T-helper 1 cell treated with Interleukin-12 subunit alpha and Interleukin-12 subunit beta and Interleukin-4 antibody, amounts not matched to agents 30 ng/mL and 1 ng/mL, for 36 hours (primary cell): ENCODE data around the gene MXI1. TPM values are rescaled to one million over a fixed set of nuclear protein-coding genes. Genes with fewer than 3 reads are reported as not detected.
"Not testable (repeated sequence)": the region's sequence is repeated elsewhere in the genome, so short reads cannot be mapped to it uniquely, and the experiment has no call there.

Experiments
- intact Hi-C: fragments of 100-400 bp; cut with micrococcal nuclease; formaldehyde crosslinking; loops from one replicate; pipeline ENCODE4 v1.15.1; 2024
- total RNA-seq: library from RNA; stranded (reverse); gene quantifications from 2 replicates; pipeline ENCODE4 v1.2.3, GENCODE V29; 2022

The MXI1 gene
- total RNA-seq, 1 donor from 2014 or later: 16.7 TPM

- intact Hi-C loops: loop anchor here (2.0 to 10.0 kb wide), 3 partner anchors 40 to 1956 kb away; partner anchors contain the start of genes GPAM and PDCD4
Measured at GRCh38 chr10:110229155-110229554, 21.8 kb downstream of the MXI1 start.

DNA sequence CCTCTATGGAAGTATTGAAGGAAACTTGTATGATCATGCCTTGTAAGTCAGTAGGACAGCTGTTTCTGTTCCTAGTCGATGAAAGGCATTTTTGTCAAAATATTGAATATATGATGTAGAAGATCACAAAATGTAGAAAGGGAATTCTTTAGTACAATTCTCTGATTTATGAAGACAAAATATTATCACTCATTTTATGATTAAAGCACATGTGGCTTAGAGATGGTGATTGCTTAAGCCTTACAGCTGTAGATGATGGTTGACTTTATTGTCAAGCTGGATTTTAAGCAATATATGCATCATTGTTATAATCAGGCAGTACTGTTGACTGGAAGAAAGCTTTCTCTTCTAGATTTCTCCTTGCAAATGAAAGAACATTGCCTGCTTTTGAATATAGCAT lies 26.4 kb downstream of the MXI1 start:
- intact Hi-C loops: loop anchor here (1.0 kb wide), 1 partner anchor 7 kb away; no protein-coding TSS in a partner anchor

DNA sequence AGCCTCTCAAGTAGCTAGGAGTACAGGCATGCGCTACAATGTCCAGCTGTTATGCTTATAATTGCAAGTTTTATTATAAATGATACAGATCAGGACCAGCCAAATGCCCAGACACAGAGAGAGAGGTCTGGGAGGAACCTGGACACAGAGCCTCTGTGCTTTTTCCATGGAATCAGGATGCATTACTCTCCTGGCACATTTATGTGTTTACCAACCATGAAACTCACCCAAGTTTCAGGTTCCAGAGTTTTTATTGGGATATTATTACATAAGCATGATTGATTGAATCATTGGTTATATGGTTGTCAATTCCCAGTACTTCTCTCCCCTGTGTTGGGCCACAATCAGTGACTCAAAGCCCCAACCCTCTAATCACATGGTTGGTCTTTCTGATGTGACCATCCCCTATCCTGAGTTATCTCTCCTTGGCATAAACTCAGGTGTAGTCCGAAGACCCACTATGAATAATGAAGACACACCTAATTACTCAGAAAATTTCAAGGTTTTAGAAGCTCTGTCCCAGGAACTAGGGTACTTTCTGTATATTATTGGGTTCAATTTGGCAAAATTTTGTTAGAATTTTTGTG lies 30.6 kb downstream of the MXI1 start:
- intact Hi-C loops: no loop called here

DNA sequence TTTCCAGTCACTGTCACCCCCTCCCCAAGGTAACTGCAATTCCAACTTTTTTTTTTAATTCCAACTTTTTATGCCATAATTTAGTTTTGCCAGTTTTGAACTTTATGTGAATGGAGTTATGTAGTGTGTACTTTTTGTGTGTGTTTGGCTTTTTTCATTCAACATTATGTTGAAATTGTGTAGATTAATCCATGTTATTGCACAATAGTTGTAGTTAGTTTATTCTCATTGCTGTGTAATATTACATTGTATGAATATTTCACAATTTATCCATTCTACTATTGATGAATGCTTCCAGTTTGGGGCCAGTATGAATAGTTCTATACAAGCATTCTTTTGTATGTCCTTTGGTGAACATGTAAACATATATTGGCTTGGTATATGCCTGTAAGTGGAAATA lies 32.5 kb downstream of the MXI1 start:
- intact Hi-C loops: no loop called here

DNA sequence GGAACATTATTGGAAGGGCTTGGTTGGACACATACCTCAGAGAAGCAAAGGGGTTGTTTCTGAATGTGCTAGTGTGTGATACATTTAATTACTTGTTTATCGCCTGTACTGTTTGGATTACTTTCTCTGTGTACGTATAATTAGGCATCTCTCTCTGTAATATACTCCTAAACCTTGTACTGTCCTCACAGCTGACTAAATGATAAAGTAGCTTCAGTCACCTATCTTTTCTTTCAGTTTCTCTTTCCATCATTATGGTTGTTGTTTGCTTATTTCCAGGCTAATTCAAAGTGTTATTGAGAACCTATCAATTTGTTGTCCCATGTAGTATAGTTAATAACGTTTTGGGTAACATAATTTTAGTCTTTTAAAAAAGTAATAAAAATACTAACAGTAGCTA lies 34.0 kb downstream of the MXI1 start:
- intact Hi-C loops: loop anchor here (1.0 kb wide), 2 partner anchors 8 to 11 kb away; no protein-coding TSS in a partner anchor

GRCh38 chr10:110241841-110242240 lies 34.4 kb downstream of the MXI1 start:
- intact Hi-C loops: loop anchor here (1.0 kb wide), 2 partner anchors 9 to 10 kb away; no protein-coding TSS in a partner anchor

DNA sequence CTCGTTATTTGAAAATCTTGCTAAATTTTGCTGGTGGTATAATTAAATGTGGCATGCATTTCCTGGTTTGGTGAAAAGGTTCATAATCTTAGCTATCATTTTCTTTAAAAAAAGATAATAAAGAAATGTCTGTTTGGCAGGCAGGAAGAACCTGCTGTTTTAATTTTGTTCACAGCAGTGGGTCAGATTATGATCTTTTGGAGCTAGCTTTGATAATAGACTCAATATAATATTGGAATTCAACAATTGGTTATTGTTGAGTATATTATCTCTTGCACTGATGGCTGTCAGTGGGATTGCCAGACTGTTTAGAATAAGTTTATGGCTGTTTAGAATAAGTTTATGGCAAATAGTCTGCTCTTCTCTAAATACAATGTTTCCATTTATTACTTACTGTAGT lies 35.1 kb downstream of the MXI1 start:
- intact Hi-C loops: no loop called here

DNA sequence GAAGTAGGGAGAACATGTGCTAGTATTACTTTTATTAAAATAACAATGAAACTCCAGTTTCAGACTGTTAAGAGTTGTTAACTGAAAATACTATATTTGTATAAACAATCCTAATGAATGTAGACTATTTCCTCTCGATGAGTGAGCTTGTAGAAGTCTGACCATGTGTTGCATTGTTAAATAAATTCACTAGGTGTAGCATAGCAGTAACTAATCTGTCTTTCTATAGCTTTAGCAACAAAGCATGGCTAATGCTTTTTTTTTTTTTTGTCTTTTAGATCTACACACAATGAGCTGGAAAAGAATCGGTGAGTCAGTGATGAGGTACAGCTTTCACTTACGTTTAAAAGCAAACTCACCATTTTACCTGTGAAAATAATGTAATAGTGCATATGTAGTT lies 37.1 kb downstream of the MXI1 start:
- intact Hi-C loops: no loop called here

DNA sequence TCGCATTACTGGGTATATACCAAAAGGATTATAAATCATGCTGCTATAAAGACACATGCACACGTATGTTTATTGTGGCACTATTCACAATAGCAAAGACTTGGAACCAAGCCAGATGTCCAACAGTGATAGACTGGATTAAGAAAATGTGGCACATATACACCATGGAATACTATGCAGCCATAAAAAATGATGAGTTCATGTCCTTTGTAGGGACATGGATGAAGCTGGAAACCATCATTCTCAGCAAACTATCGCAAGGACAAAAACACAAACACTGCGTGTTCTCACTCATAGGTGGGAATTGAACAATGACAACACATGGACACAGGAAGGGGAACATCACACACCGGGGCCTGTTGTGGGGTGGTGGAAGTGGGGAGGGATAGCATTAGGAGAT lies 40.4 kb downstream of the MXI1 start:
- intact Hi-C loops: not testable (repeated sequence)

GRCh38 chr10:110249489-110249888 lies 42.1 kb downstream of the MXI1 start:
- intact Hi-C loops: not testable (repeated sequence)

GRCh38 chr10:110251392-110251791 lies 44.0 kb downstream of the MXI1 start:
- intact Hi-C loops: not testable (repeated sequence)

- intact Hi-C loops: loop anchor here (1.0 to 2.0 kb wide), 3 partner anchors 11 to 43 kb away; no protein-coding TSS in a partner anchor
Measured at GRCh38 chr10:110252151-110252550, 44.7 kb downstream of the MXI1 start.

- intact Hi-C loops: no loop called here
Measured at GRCh38 chr10:110254467-110254866, 47.1 kb downstream of the MXI1 start.

DNA sequence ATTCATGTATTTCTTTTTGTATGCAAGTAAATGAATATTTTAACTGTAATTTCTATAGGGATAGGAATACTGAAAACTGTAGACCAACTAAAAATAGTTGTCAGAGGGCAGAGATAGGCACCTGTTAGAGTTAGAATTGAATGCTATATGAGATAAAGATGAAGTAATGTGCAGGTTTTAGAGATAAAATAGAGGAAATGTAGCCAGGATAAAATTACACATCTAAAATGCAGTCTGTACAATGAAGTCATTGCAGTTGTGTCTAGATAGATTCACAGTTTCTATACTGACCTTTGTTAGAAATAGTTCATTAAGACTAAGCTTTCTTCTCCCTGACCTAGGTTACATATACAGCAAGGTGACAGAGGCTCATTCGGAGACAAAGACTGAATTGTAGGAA lies 51.1 kb downstream of the MXI1 start:
- intact Hi-C loops: no loop called here

GRCh38 chr10:110259317-110259716 lies 51.9 kb downstream of the MXI1 start:
- intact Hi-C loops: no loop called here

- intact Hi-C loops: no loop called here
Measured at GRCh38 chr10:110260746-110261477, 53.5 kb downstream of the MXI1 start.

DNA sequence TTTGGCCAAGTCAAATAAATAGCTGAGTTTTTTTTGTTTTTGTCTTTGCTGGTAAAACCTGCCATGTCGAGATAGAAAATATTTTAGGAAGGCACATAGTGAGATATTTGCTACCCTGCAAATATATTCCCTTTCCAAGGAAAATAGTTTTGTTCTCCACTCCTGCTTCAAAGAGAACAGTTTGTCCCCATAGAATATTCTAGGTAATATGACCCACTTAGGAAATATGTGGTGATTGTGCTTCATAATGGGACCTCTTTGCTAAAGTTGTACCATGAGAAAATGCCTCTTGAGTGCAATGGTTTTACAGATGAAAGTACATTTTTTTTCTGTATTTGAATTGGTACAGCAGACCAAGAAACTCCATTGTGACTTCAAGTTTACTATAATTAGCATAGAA lies 55.8 kb downstream of the MXI1 start:
- intact Hi-C loops: no loop called here

- intact Hi-C loops: no loop called here
Measured at GRCh38 chr10:110265573-110266193, 58.3 kb downstream of the MXI1 start.

- intact Hi-C loops: no loop called here
Measured at GRCh38 chr10:110267276-110267675, 59.9 kb downstream of the MXI1 start.

DNA sequence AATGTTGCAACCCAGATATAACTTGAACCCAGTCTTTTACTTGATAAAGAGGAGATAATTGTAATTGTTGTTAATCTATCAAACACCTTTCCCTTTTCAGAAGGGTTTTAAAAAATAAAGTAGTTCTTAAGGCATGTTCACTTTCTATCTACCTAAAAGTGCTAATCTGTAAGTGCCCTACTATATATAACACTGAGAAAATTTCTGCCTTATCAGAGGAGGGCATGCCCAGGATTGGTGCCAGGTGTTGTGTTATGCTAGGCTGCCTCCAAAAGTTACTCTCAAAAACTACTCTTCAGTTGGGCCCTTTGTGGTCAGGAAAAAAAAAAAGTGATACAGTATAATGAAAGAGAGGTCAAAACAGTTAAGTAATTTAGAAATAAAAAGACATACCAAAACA lies 61.0 kb downstream of the MXI1 start:
- intact Hi-C loops: loop anchor here (2.0 kb wide), 2 partner anchors 16 to 40 kb away; no protein-coding TSS in a partner anchor

- intact Hi-C loops: loop anchor here (2.0 kb wide), 2 partner anchors 16 to 40 kb away; no protein-coding TSS in a partner anchor
Measured at GRCh38 chr10:110268971-110269370, 61.6 kb downstream of the MXI1 start.
